Right forelimb (tissue), 1 donor: ENCODE results near the gene SDC1.
A peak's percentile ranks its signal among the peaks of the same experiment; 100 is the strongest.

ENCODE experiments used
- DNase-seq: peaks from one replicate; pipeline ENCODE4 v3.0.0-alpha.2; 2018

SDC1 gene

GRCh38 chr2:20168727-20169696, 55.9 kb downstream of the SDC1 start:
- peak; percentile 31 for DNase-seq

- DNase-seq, result peak; percentile 63
Observed at GRCh38 chr2:20168048-20168726, 56.7 kb downstream of the SDC1 start.

GRCh38 chr2:20167356-20167755, 57.6 kb downstream of the SDC1 start:
- DNase-seq, result peak; percentile 26

GRCh38 chr2:20165677-20166509, 59.0 kb downstream of the SDC1 start:
- peak; percentile 17 for DNase-seq

DNA sequence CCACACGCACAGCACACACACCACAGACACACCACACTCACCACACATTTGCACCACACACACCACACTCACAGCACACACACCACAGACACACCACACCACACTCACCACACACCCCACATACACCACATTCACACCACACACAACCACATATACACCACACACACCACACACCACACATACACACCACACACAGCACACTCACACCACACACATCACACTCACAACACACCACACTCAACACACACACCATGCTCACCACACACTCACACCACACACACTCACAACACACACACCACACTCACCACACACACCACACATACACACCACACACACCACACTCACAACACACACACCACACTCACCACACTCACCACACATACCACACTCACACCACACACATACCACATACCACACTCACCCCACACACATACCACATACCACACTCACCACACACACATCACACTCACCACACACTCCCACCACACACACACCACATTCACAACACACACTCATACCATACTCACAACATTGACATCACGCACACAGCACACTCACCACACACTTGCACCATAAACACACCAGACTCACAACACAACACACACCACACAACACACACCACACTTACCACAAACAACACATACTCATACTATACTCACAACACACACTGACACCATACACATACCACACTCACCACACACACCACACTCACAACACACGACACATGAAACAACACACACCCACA, 60.0 kb downstream of the SDC1 start:
- DNase-seq, result no peak

DNA sequence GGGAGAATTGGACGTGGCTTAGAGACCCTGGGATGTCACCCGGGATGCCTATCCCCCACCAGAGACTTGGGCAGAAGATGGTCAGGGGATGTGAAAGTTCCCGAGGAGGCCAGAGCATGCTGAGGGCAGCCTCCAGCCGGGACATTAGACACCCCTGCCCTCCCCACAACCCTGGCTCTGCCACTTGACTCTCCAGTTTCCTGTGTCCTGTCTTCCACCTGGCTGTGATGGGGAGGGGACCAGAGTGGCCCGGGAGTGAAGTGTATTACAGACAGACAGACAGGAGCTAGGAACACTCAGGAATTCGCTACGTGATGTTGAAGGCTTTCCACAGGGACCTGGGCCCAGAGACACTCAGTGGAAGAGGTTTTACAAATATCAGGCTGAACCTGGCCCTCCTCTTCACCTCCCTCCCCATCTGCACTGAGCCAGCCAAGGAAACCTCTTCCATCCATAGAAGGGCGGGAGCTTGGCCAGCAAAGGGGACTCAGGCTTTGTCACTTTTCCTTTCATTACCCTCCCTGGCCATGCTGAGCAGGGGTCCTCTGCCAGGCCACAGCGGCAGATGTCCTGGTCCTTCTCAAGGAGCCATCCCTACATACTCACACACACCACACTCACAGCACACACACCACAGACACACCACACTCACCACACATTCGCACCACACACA, 60.7 kb downstream of the SDC1 start:
- DNase-seq, result peak; percentile 40

- no peak for DNase-seq
Observed at GRCh38 chr2:20159411-20160070, 65.4 kb downstream of the SDC1 start.

DNA sequence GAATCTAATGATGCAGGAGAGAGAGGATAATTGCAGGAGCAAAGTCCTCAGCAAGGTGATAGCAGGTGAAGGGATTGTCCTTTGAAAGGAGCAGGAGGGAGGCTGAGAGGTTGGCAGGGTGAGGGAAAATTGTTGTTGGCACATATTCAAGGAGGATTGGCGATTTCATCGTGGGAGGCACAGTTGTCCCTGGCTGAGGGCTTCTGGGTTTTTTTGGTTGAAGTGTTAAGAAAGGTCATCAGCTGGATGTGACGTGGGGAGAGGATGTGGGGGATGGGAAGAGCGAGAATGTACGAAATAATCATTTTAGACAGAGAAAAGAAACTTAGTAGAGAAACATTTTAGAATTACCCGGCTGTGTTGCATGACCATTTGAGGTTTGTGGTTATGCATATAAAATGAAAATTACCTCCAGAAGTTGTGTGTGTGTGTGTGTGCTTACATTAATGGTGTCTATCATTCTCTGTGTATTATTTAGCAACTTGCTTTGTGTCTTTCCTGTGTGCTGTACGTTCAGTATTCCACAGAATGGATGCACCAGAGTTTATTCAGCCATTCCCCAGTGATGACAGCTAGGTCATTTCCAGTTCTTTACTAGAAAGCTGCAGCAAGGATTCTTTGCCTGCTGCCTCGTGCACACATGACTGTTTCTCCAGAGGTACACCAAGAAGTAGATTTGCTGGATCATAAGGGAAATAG, 67.6 kb downstream of the SDC1 start:
- peak; percentile 29 for DNase-seq

DNA sequence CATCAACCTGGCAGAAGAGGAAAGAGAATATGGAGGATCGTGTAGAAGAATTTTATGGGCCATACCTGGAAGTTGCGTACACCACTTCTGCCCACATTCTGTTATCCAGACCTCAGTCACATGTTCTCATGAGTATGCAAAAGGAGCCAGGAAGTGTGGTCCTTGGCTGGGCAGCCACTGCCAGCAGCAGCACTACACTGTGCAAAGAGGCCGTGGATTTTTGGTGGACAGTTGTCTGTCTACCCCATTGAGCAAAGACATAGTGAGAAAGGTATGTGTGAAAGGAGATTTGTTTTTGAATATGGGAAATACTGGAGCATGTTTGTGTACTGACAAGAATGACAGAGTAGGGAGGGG, 68.1 kb downstream of the SDC1 start:
- DNase-seq, result peak; percentile 22

DNA sequence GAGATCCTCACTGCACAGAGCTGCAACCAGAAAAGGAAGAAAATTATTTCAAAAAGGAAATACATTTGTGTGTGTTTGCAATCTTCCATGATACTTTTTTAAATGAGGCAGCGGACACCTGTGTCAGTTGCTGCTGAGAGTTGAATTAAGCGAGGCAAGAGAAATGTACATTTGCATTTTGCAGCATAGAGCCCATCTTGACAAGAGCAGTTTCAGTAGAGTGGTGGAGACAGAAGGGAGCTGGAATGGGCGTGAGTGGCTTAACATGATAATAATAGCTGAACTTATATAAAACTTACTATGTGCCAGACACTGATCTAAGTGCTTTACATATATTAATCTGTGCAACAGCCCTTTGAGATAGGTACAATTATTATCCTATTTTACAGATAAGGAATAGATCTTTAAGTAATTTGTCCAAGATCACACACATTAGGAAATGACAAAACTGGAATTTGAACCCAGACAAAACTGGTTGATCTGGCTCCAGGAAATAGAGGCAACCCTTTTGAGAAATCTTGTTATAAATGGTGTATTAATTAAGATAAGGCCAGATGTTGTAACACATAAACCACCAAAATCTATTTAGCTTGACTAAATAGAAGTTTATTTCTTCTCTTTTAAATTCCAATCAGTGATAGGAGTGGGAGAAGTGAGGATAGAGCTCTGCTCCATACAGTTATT, 68.7 kb downstream of the SDC1 start:
- DNase-seq, result no peak

GRCh38 chr2:20153131-20153851, 71.6 kb downstream of the SDC1 start:
- DNase-seq, result no peak

- no peak for DNase-seq
Observed at GRCh38 chr2:20150806-20151571, 73.9 kb downstream of the SDC1 start.
